ENCODE data around the gene IL24. TPM values are rescaled to one million over a fixed set of nuclear protein-coding genes. Genes with fewer than 3 reads are reported as not detected.

Gene IL24
- total and polyA plus RNA-seq, 7 experiments from 2014 or later = 0.51 to 28.4 (median 27.9) TPM; not detected in 4

- Histone ChIP-seq H3K27me3 (ENCODE audit: control insufficient read depth in 2 of 2, insufficient read depth in 2 of 2, low read length in 2 of 2) (no peaks in the 10 kb centered on the region), H3K27ac (ENCODE audit: low read depth, low read length) (no peak overlapping the region), H3K4me1 (ENCODE audit: control insufficient read depth in 2 of 2, insufficient read depth in 2 of 2, low read length in 2 of 2) (peaks cover 0 to 14% of the 10 kb centered on the region in 2 donors), H3K4me3 (ENCODE audit: low read length) (no peak overlapping the region), H3K9me3 (ENCODE audit: control insufficient read depth in 2 of 3, low read length in 3 of 3) (no peaks in the 10 kb centered on the region), H3K36me3 (ENCODE audit: control insufficient read depth in 2 of 3, insufficient read depth in 3 of 3, low read length in 3 of 3) (no peaks in the 10 kb centered on the region)
- Mint-ChIP-seq H3K36me3 (peaks cover 0 to 7% (median 0%) of the 10 kb centered on the region in 5 donors), H3K27me3 (peaks cover 0 to 42% (median 0%) of the 10 kb centered on the region in 5 donors), H3K4me3 (no peak overlapping the region), H3K4me1 (peaks cover 7 to 25% (median 18%) of the 10 kb centered on the region in 7 donors), H3K9me3 (peaks cover 0 to 7% (median 0%) of the 10 kb centered on the region in 11 donors), H3K27ac (no peak overlapping the region)
- ChIA-PET CTCF (interaction anchor here (1.6 kb wide), 1 partner anchor 22 kb away, joined by 5 read pairs; no protein-coding TSS in a partner anchor), POLR2A (interaction anchor here (0.8 kb wide), 1 partner anchor 45 kb away, joined by 4 read pairs; no protein-coding TSS in a partner anchor)
- DNase-seq (no peak), ATAC-seq (no peak)
- intact Hi-C loops (cut with micrococcal nuclease) = no loop called here
These were observed 42.7 kb upstream of the IL24 start for GRCh38 chr1:206854401-206855129.

DNA sequence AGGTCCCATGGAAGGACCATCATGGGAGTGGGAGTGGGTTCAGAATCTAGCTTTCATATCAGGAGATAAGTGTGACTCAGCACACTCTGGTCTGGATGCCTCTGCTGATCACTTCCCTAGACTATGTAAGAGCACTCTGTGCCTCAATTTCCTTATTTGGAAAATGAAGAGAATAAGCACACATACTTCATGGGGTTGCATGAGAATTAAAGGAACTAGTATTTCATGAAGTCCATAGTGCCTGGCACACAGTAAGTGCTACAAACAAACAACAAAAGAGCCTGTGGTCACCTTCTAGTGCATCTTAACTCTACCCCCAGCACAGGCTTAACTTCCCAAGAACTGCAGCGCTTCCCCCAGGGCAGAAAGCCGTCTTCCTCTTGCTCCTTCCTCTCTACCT, 41.4 kb upstream of the IL24 start:
- Histone ChIP-seq H3K27ac (ENCODE audit: low read depth, low read length) (no peak overlapping the region), H3K4me3 (ENCODE audit: low read length) (no peak overlapping the region), H3K4me1 (ENCODE audit: control insufficient read depth in 2 of 2, insufficient read depth in 2 of 2, low read length in 2 of 2) (peaks cover 0 to 15% of the 10 kb centered on the region in 2 donors), H3K27me3 (ENCODE audit: control insufficient read depth in 2 of 2, insufficient read depth in 2 of 2, low read length in 2 of 2) (no peaks in the 10 kb centered on the region), H3K36me3 (ENCODE audit: control insufficient read depth in 2 of 3, insufficient read depth in 3 of 3, low read length in 3 of 3) (no peaks in the 10 kb centered on the region), H3K9me3 (ENCODE audit: control insufficient read depth in 2 of 3, low read length in 3 of 3) (no peaks in the 10 kb centered on the region)
- CTCF ChIA-PET = interaction anchor here (0.8 to 3.0 kb wide), 5 partner anchors 19 to 121 kb away, joined by 3 to 7 read pairs (median 4); no protein-coding TSS in a partner anchor
- Mint-ChIP-seq H3K27me3 (peaks cover 0 to 35% (median 0%) of the 10 kb centered on the region in 5 donors), H3K27ac (peak overlapping the region in 1 of 9 donors; percentile 14), H3K36me3 (peaks cover 0 to 7% (median 0%) of the 10 kb centered on the region in 5 donors), H3K4me1 (peaks cover 7 to 31% (median 24%) of the 10 kb centered on the region in 7 donors), H3K4me3 (no peak overlapping the region), H3K9me3 (peaks cover 0 to 7% (median 0%) of the 10 kb centered on the region in 11 donors)
- intact Hi-C loops (cut with micrococcal nuclease) = loop anchor here in 1 of 2 donors (2.0 kb wide), 3 partner anchors 47 to 127 kb away; no protein-coding TSS in a partner anchor
- DNase-seq (no peak), ATAC-seq (no peak)
- POLR2A ChIA-PET = interaction anchor here (0.9 to 6.0 kb wide), 6 partner anchors 10 to 67 kb away, joined by 3 to 42 read pairs (median 5); no protein-coding TSS in a partner anchor

DNA sequence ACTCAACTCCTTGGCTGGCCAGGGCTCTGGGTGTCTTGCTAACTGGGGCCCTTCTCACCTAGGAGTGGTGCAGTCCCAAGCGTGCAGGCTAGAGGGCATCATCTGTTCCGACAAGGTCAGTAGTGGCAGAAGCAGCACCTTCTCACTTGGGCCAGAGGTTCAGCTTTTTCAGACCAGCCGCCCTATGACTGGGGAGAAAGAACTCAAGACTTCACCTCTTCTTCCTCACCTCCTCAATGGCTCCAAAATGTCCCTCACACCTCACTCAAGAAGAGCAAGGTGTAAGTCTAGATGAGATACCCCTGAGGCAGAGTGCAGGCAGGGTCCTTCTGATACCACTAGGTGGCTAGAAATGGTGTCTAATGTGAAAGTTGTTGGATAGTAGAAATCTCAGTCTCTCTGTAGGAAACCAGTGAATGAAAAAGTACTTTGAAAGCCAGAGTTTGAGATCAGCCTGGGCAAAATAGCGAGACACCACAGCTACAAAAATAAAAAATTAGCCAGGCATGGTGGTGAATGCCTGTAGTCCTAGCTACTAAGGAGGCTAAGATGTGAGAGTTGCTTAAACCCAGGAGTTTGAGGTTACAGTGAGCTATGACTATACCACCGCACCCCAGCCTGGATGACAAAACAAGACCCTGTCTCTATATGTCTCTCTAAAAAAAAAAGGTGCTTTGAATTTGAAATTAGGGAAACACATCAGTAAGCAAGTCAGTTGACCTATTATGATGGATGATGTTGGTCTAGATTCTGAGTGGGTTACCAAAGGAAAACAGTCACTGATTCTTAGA, 40.4 kb upstream of the IL24 start:
- CTCF ChIA-PET = interaction anchor here (0.6 to 3.0 kb wide), 9 partner anchors 20 to 216 kb away, joined by 3 to 7 read pairs (median 4); partner anchors contain the start of gene FCMR

GRCh38 chr1:206859082-206859521, 38.1 kb upstream of the IL24 start:
- Mint-ChIP-seq H3K27ac (peak overlapping the region in 8 of 9 donors; percentile 3 to 92 (median 62)), H3K36me3 (peaks cover 0 to 4% (median 0%) of the 10 kb centered on the region in 5 donors), H3K27me3 (peaks cover 0 to 30% (median 0%) of the 10 kb centered on the region in 5 donors), H3K4me3 (peak overlapping the region in 7 of 10 donors; percentile 33 to 59 (median 42)), H3K9me3 (peaks cover 0 to 3% (median 0%) of the 10 kb centered on the region in 11 donors), H3K4me1 (peaks cover 7 to 31% (median 24%) of the 10 kb centered on the region in 7 donors)
- intact Hi-C loops (cut with micrococcal nuclease) = loop anchor here in 1 of 2 donors (2.0 kb wide), 1 partner anchor 42 kb away; no protein-coding TSS in a partner anchor
- Histone ChIP-seq H3K4me3 (ENCODE audit: low read length) (no peak overlapping the region), H3K36me3 (ENCODE audit: control insufficient read depth in 2 of 3, insufficient read depth in 3 of 3, low read length in 3 of 3) (no peaks in the 10 kb centered on the region), H3K27ac (ENCODE audit: low read depth, low read length) (no peak overlapping the region), H3K27me3 (ENCODE audit: control insufficient read depth in 2 of 2, insufficient read depth in 2 of 2, low read length in 2 of 2) (no peaks in the 10 kb centered on the region), H3K9me3 (ENCODE audit: control insufficient read depth in 2 of 3, low read length in 3 of 3) (no peaks in the 10 kb centered on the region), H3K4me1 (ENCODE audit: control insufficient read depth in 2 of 2, insufficient read depth in 2 of 2, low read length in 2 of 2) (peaks cover 0 to 15% of the 10 kb centered on the region in 2 donors)
- DNase-seq (peak in 7 of 9 donors; percentile 15 to 49 (median 42)), ATAC-seq (peak; percentile 61)
- POLR2A ChIA-PET = interaction anchor here (0.7 to 6.0 kb wide), 14 partner anchors 10 to 119 kb away, joined by 3 to 42 read pairs (median 4); partner anchors contain the start of gene FCMR
- CTCF ChIA-PET = interaction anchor here (0.7 to 1.9 kb wide), 15 partner anchors 9 to 133 kb away, joined by 3 to 8 read pairs (median 4); no protein-coding TSS in a partner anchor

More for the DNA sequence above, 40.4 kb upstream of the IL24 start:
- Histone ChIP-seq H3K27ac (ENCODE audit: low read depth, low read length) (no peak overlapping the region), H3K4me3 (ENCODE audit: low read length) (no peak overlapping the region), H3K4me1 (ENCODE audit: control insufficient read depth in 2 of 2, insufficient read depth in 2 of 2, low read length in 2 of 2) (peaks cover 0 to 15% of the 10 kb centered on the region in 2 donors), H3K9me3 (ENCODE audit: control insufficient read depth in 2 of 3, low read length in 3 of 3) (no peaks in the 10 kb centered on the region), H3K27me3 (ENCODE audit: control insufficient read depth in 2 of 2, insufficient read depth in 2 of 2, low read length in 2 of 2) (no peaks in the 10 kb centered on the region), H3K36me3 (ENCODE audit: control insufficient read depth in 2 of 3, insufficient read depth in 3 of 3, low read length in 3 of 3) (no peaks in the 10 kb centered on the region)
- Mint-ChIP-seq H3K4me3 (no peak overlapping the region), H3K9me3 (peaks cover 0 to 7% (median 0%) of the 10 kb centered on the region in 11 donors), H3K27me3 (peaks cover 0 to 32% (median 0%) of the 10 kb centered on the region in 5 donors), H3K27ac (peak overlapping the region in 1 of 9 donors; percentile 55), H3K4me1 (peaks cover 7 to 31% (median 24%) of the 10 kb centered on the region in 7 donors), H3K36me3 (peaks cover 0 to 7% (median 0%) of the 10 kb centered on the region in 5 donors)
- intact Hi-C loops (cut with micrococcal nuclease) = loop anchor here in 1 of 2 donors (1.0 to 2.0 kb wide), 4 partner anchors 48 to 126 kb away; no protein-coding TSS in a partner anchor
- POLR2A ChIA-PET = interaction anchor here (0.6 to 6.0 kb wide), 9 partner anchors 9 to 132 kb away, joined by 3 to 42 read pairs (median 5); no protein-coding TSS in a partner anchor
- ATAC-seq (peak; percentile 54), DNase-seq (peak in 5 of 9 donors; percentile 19 to 32 (median 28))

GRCh38 chr1:206860165-206860564, 37.1 kb upstream of the IL24 start:
- DNase-seq (no peak), ATAC-seq (no peak)
- no peaks in the 10 kb centered on the region for H3K27me3 ChIP-seq (ENCODE audit: control insufficient read depth in 2 of 2, insufficient read depth in 2 of 2, low read length in 2 of 2)
- no peaks in the 10 kb centered on the region for H3K9me3 ChIP-seq (ENCODE audit: control insufficient read depth in 2 of 3, low read length in 3 of 3)
- CTCF ChIA-PET = interaction anchor here (0.8 to 6.4 kb wide), 9 partner anchors 8 to 134 kb away, joined by 3 to 50 read pairs (median 5); no protein-coding TSS in a partner anchor
- peaks cover 0 to 30% (median 0%) of the 10 kb centered on the region in 5 donors for H3K27me3 Mint-ChIP-seq
- H3K36me3 ChIP-seq (ENCODE audit: control insufficient read depth in 2 of 3, insufficient read depth in 3 of 3, low read length in 3 of 3) = no peaks in the 10 kb centered on the region
- POLR2A ChIA-PET = interaction anchor here (0.8 to 6.0 kb wide), 8 partner anchors 13 to 76 kb away, joined by 3 to 42 read pairs (median 5); partner anchors contain the start of gene FCMR
- H3K4me3 ChIP-seq (ENCODE audit: low read length) = no peak overlapping the region
- peak overlapping the region in 3 of 10 donors; percentile 3 to 67 (median 34) for H3K4me3 Mint-ChIP-seq
- no peaks in the 10 kb centered on the region for H3K9me3 Mint-ChIP-seq
- H3K36me3 Mint-ChIP-seq = peaks cover 0 to 4% (median 0%) of the 10 kb centered on the region in 5 donors
- intact Hi-C loops (cut with micrococcal nuclease) = no loop called here
- H3K4me1 ChIP-seq (ENCODE audit: control insufficient read depth in 2 of 2, insufficient read depth in 2 of 2, low read length in 2 of 2) = peaks cover 0 to 15% of the 10 kb centered on the region in 2 donors
- H3K27ac ChIP-seq (ENCODE audit: low read depth, low read length) = no peak overlapping the region
- peak overlapping the region in 3 of 9 donors; percentile 11 to 95 (median 54) for H3K27ac Mint-ChIP-seq
- H3K4me1 Mint-ChIP-seq = peaks cover 7 to 34% (median 29%) of the 10 kb centered on the region in 7 donors

All from naive thymus-derived CD4-positive, alpha-beta T cell (primary cell).